Measurements from ENCODE around the gene SMAP2. TPM values are rescaled to one million over a fixed set of nuclear protein-coding genes. Genes with fewer than 3 reads are reported as not detected.

The SMAP2 gene
- total and polyA plus RNA-seq, 2 donors (not counting 3 experiments of a cell fraction or from before 2014, with no cell fraction given) = 8.0 to 11.1 TPM

- Histone ChIP-seq H3K27me3 (ENCODE audit: control insufficient read depth in 2 of 2, insufficient read depth in 2 of 2, low read length in 2 of 2) (no peaks in the 10 kb centered on the region), H3K27ac (ENCODE audit: insufficient read depth, low read depth, low read length) (no peak overlapping the region), H4K20me1 (replicated peaks; ENCODE audit: control insufficient read depth, extremely low read depth, insufficient read depth, low read length) (no peaks in the 10 kb centered on the region), H3K4me1 (ENCODE audit: control insufficient read depth, extremely low read depth, insufficient read depth, low read length) (no peaks in the 10 kb centered on the region), H3K79me2 (ENCODE audit: control insufficient read depth, insufficient read depth, low read length) (no peaks in the 10 kb centered on the region), H3K36me3 (ENCODE audit: control insufficient read depth in 2 of 2, extremely low read depth in 1 of 2, insufficient read depth in 2 of 2, low read length in 2 of 2) (no peaks in the 10 kb centered on the region), H3K9ac (replicated peaks; ENCODE audit: extremely low read depth, insufficient read depth, low read length) (no peak overlapping the region), H3K4me3 (replicated peaks in 1 of 3; ENCODE audit: insufficient read depth in 1 of 3, low read depth in 1 of 3, low read length in 3 of 3) (no peak overlapping the region), H3K9me1 (replicated peaks; ENCODE audit: control insufficient read depth, extremely low read depth, insufficient read depth, low read length) (no peaks in the 10 kb centered on the region), H3K9me3 (replicated peaks; ENCODE audit: control insufficient read depth, insufficient read depth, low read length) (no peaks in the 10 kb centered on the region), H3K4me2 (ENCODE audit: insufficient read depth, low read length) (no peak overlapping the region), H2AFZ (ENCODE audit: low read depth, low read length) (no peak overlapping the region)
- TF ChIP-seq FOS (IDR thresholded peaks at IDR 0.05; ENCODE audit: borderline replicate concordance, insufficient read depth, low read length) (no peak), CTCF (IDR thresholded peaks at IDR 0.05; ENCODE audit: extremely low read depth in 1 of 2, insufficient read depth in 1 of 2, low read depth in 1 of 2, low read length in 2 of 2) (no peak), EZH2 (IDR thresholded peaks at IDR 0.05; ENCODE audit: borderline replicate concordance, low read depth, low read length, severe bottlenecking) (no peak), POLR2A (IDR thresholded peaks at IDR 0.05; ENCODE audit: low read depth, low read length) (no peak), GATA2 (IDR thresholded peaks at IDR 0.05; ENCODE audit: insufficient read depth, insufficient read length, low read depth, low read length) (no peak), POLR2AphosphoS5 (IDR thresholded peaks at IDR 0.05; ENCODE audit: insufficient read depth, low read depth, low read length) (no peak), MAX (IDR thresholded peaks at IDR 0.05; ENCODE audit: insufficient read depth, insufficient read length) (no peak), JUN (IDR thresholded peaks at IDR 0.05; ENCODE audit: borderline replicate concordance, insufficient read depth, insufficient read length, low read depth) (no peak), MYC (IDR thresholded peaks at IDR 0.05; ENCODE audit: low read depth, low read length) (no peak)
- no TSS peak for BruUV-seq (replicated peaks)
- intact Hi-C loops (cut with micrococcal nuclease) (no loop called here), dilution Hi-C loops (cut with MboI; ENCODE audit: extremely low pct_ligation_motif_present, low sequenced_read_pairs) (no loop called here)
- POLR2A ChIA-PET = no interaction called here
- CTCF ChIA-PET = interaction anchor here (3.0 kb wide), 1 partner anchor 266 kb away, joined by 16 read pairs; no protein-coding TSS in a partner anchor
- DNase-seq (ENCODE audit: low read depth, low spot score) (no peak), FAIRE-seq (no peak)
Measured at GRCh38 chr1:40409467-40409866, 35.9 kb downstream of the SMAP2 start.
